Spleen (tissue), 11 donors: ENCODE data around the gene MYO1D. TPM values are rescaled to one million over a fixed set of nuclear protein-coding genes. Genes with fewer than 3 reads are reported as not detected.

Source experiments
- DNase-seq: peaks from one replicate; pipeline ENCODE4 v3.0.0-alpha.2; 2020
- H3K27ac ChIP-seq, 8 donors: fragments of 200-600 bp; sonication (generic) in 7 of 8; 1 replicate in 4 of 8; 2 replicates in 4 of 8; pipeline versions ENCODE4 v1.5.0 to v1.8.0; 2016 to 2021; ENCODE audit warnings: inconsistent platforms in 4 of 8, mild to moderate bottlenecking in 4 of 8, moderate library complexity in 1 of 8
- H3K27me3 ChIP-seq, 7 donors: fragments of 200-600 bp; sonication (generic) in 6 of 7; replicated peaks in 1 of 7; 1 replicate in 4 of 7; 2 replicates in 3 of 7; pipeline versions ENCODE4 v1.5.0 to v1.8.0; 2016 to 2021; ENCODE audit warnings: inconsistent platforms in 3 of 7, mild to moderate bottlenecking in 1 of 7
- H3K36me3 ChIP-seq, 6 donors: fragments of 200-600 bp; sonication (generic) in 5 of 6; 1 replicate in 4 of 6; 2 replicates in 2 of 6; pipeline versions ENCODE4 v1.5.0 to v1.8.0; 2016 to 2021; ENCODE audit warnings: inconsistent platforms in 2 of 6
- H3K4me1 ChIP-seq, 6 donors: fragments of 200-600 bp; sonication (generic) in 5 of 6; 1 replicate in 3 of 6; 2 replicates in 3 of 6; pipeline versions ENCODE4 v1.5.0 to v1.8.0; 2016 to 2021; ENCODE audit warnings: inconsistent platforms in 3 of 6
- H3K4me3 ChIP-seq, 8 donors: fragments of 200-600 bp; sonication (generic) in 7 of 8; 1 replicate in 4 of 8; 2 replicates in 4 of 8; pipeline versions ENCODE4 v1.5.0 to v1.8.0; 2016 to 2021; ENCODE audit warnings: inconsistent platforms in 4 of 8, mild to moderate bottlenecking in 4 of 8, moderate library complexity in 2 of 8
- H3K9me3 ChIP-seq, 8 donors: fragments of 200-600 bp; sonication (generic) in 7 of 8; 1 replicate in 4 of 8; 2 replicates in 4 of 8; pipeline versions ENCODE4 v1.5.0 to v1.8.0; 2016 to 2021; ENCODE audit warnings: inconsistent platforms in 4 of 8
- CTCF ChIP-seq, 11 experiments: fragments of 200-600 bp in 7 of 11; fragments of 450-650 bp in 4 of 11; sonication (generic) in 4 of 11; IDR thresholded peaks in 8 of 11; conservative IDR thresholded peaks in 3 of 11; 1 replicate in 7 of 11; 2 replicates in 4 of 11; pipeline versions ENCODE4 v1.4.0 to v1.8.0; 2016 to 2021; ENCODE audit warnings: antibody characterized with exemption in 11 of 11, inconsistent platforms in 4 of 11, mild to moderate bottlenecking in 1 of 11
- POLR2A ChIP-seq, 3 donors: fragments of 450-650 bp; IDR thresholded peaks; one replicate each; pipeline ENCODE4 v1.5.1; 2017; ENCODE audit warnings: antibody characterized with exemption in 3 of 3, mild to moderate bottlenecking in 1 of 3
- POLR2AphosphoS5 ChIP-seq, 3 donors: sonication (generic); formaldehyde crosslinking; IDR thresholded peaks; one replicate each; pipeline ENCODE4 v1.5.1; 2017; ENCODE audit warnings: antibody characterized with exemption in 3 of 3
- WGBS, 5 donors: extraction: QIAGEN DNeasy Blood & Tissue Kit in 3 of 5; methylation state at CpG; one replicate each; pipeline versions ENCODE4 v1.1.5 to v1.1.7; 2013 to 2018; 5-methylcytosine and 5-hydroxymethylcytosine counted together
- intact Hi-C: fragments of 100-400 bp; cut with DNase I; formaldehyde crosslinking; loops from one replicate; pipeline ENCODE4 v1.15.0; 2023; ENCODE audit warnings: low total_unique reads
- polyA plus RNA-seq, 3 donors: library from polyadenylated mRNA; stranded (reverse); fragments of 200-250 nt; gene quantifications; one replicate each; pipeline ENCODE4 v1.2.1, GENCODE V29; 2013
- total RNA-seq, 7 donors: library from RNA; depleted of rRNA in 3 of 7; stranded (reverse); fragments of >200 nt in 3 of 7; fragmentation: NEBNext Ultra II Directional in 4 of 7; extraction: Animal tissue kit (Norgen Biotek cat#: 25700) in 4 of 7; gene quantifications; one replicate each; pipeline versions ENCODE4 v1.1.0 to v1.2.1, GENCODE V29; 2016 to 2021
- donor health status: healthy with polysubstance abuse.
- donor health status: DM: no; HTN: no; CAD: no; lungs with moderate emphysema.
- donor health status: DM: no; HTN: no; CAD: no.
- donor health status: Bipolar disorder and iron deficiency.
- donor health status: healthy.
- donor health status: DM: no; HTN: no; CAD: no.
- donor health status: DM: yes; HTN: yes; CAD: no.

MYO1D gene
- total and polyA plus RNA-seq, 10 donors = 2.3 to 36.4 (median 23.4) TPM

GRCh38 chr17:32814836-32815235, 62.1 kb downstream of the MYO1D start:
- no peaks in the 10 kb centered on the region for H3K9me3 ChIP-seq
- no peak overlapping the region for H3K27ac ChIP-seq
- H3K36me3 ChIP-seq = no peaks in the 10 kb centered on the region
- H3K27me3 ChIP-seq = no peaks in the 10 kb centered on the region
- intact Hi-C loops = no loop called here
- WGBS, 5 donors = 78 to 90% (median 87%) methylated on average over 7 of the region's 7 CpGs
- no peak overlapping the region for H3K4me3 ChIP-seq
- no peak for DNase-seq
- TF ChIP-seq POLR2A (IDR thresholded peaks at IDR 0.05) = no peak
- no peak for TF ChIP-seq CTCF (IDR thresholded peaks at IDR 0.05 in 8 of 11, conservative IDR thresholded peaks at IDR 0.05 in 3 of 11)
- H3K4me1 ChIP-seq = peaks cover 0 to 5% (median 0%) of the 10 kb centered on the region in 6 donors

- no peaks in the 10 kb centered on the region for H3K9me3 ChIP-seq
- WGBS, 5 donors = 89 to 99% (median 94%) methylated on average over 3 of the region's 3 CpGs
- no peaks in the 10 kb centered on the region for H3K36me3 ChIP-seq
- peaks cover 0 to 6% (median 0%) of the 10 kb centered on the region in 6 donors for H3K4me1 ChIP-seq
- TF ChIP-seq POLR2AphosphoS5 (IDR thresholded peaks at IDR 0.05) (no peak), POLR2A (IDR thresholded peaks at IDR 0.05) (no peak), CTCF (IDR thresholded peaks at IDR 0.05 in 8 of 11, conservative IDR thresholded peaks at IDR 0.05 in 3 of 11) (no peak)
- no peak overlapping the region for H3K27ac ChIP-seq
- DNase-seq = no peak
- H3K27me3 ChIP-seq = no peaks in the 10 kb centered on the region
- intact Hi-C loops = no loop called here
- H3K4me3 ChIP-seq = no peak overlapping the region
These were observed 63.9 kb downstream of the MYO1D start for GRCh38 chr17:32813021-32813420.

GRCh38 chr17:32810690-32811089, 66.2 kb downstream of the MYO1D start:
- TF ChIP-seq POLR2A (IDR thresholded peaks at IDR 0.05) = no peak
- no peak for TF ChIP-seq CTCF (IDR thresholded peaks at IDR 0.05 in 8 of 11, conservative IDR thresholded peaks at IDR 0.05 in 3 of 11)
- TF ChIP-seq POLR2AphosphoS5 (IDR thresholded peaks at IDR 0.05) = no peak
- WGBS, 5 donors = 93 to 97% (median 93%) methylated on average over 5 of the region's 5 CpGs
- Histone ChIP-seq H3K9me3 (no peaks in the 10 kb centered on the region), H3K27me3 (no peaks in the 10 kb centered on the region), H3K4me1 (peaks cover 0 to 6% (median 0%) of the 10 kb centered on the region in 6 donors), H3K27ac (no peak overlapping the region), H3K4me3 (no peak overlapping the region), H3K36me3 (no peaks in the 10 kb centered on the region)
- no peak for DNase-seq
- intact Hi-C loops = no loop called here

GRCh38 chr17:32807577-32807976, 69.3 kb downstream of the MYO1D start:
- 84 to 92% (median 89%) methylated on average over 3 of the region's 3 CpGs for WGBS, 5 donors
- intact Hi-C loops = no loop called here
- no peak overlapping the region for H3K27ac ChIP-seq
- H3K4me1 ChIP-seq = peaks cover 0 to 6% (median 0%) of the 10 kb centered on the region in 6 donors
- TF ChIP-seq POLR2A (IDR thresholded peaks at IDR 0.05) = no peak
- TF ChIP-seq POLR2AphosphoS5 (IDR thresholded peaks at IDR 0.05) = no peak
- no peak for TF ChIP-seq CTCF (IDR thresholded peaks at IDR 0.05 in 8 of 11, conservative IDR thresholded peaks at IDR 0.05 in 3 of 11)
- H3K36me3 ChIP-seq = no peaks in the 10 kb centered on the region
- H3K4me3 ChIP-seq = no peak overlapping the region
- H3K9me3 ChIP-seq = no peaks in the 10 kb centered on the region
- DNase-seq = no peak
- H3K27me3 ChIP-seq = no peaks in the 10 kb centered on the region
